GM21576 (cell line): ENCODE results near the gene SLC25A45.

Experiments used
- ATAC-seq: cut with Tn5 transposase; IDR thresholded peaks from one replicate; pipeline ENCODE4 v1.9.1; 2021; ENCODE audit warnings: mild to moderate bottlenecking, moderate library complexity; ENCODE audit not compliant: unreplicated experiment

Gene SLC25A45

GRCh38 chr11:65327021-65327420, 55.4 kb downstream of the SLC25A45 start:
- no peak for ATAC-seq

- no peak for ATAC-seq
Measured at GRCh38 chr11:65325435-65325834, 57.0 kb downstream of the SLC25A45 start.
